GM10266 (cell line): ENCODE results near the gene ALG8.
"Not testable (repeated sequence)": the region's sequence is repeated elsewhere in the genome, so short reads cannot be mapped to it uniquely, and the experiment has no call there.

ENCODE experiments used
- DNase-seq: peaks from one replicate; pipeline ENCODE4 v3.0.0; 2012; ENCODE audit errors: extremely low spot score
- TF ChIP-seq, protein P1 (sequence below): IDR thresholded peaks from 2 replicates; pipeline ENCODE4 v1.5.1; 2012; ENCODE audit warnings: mild to moderate bottlenecking, low read depth; ENCODE audit not compliant: control insufficient read depth, insufficient read depth; ENCODE audit errors: missing control alignments

Gene ALG8

DNA sequence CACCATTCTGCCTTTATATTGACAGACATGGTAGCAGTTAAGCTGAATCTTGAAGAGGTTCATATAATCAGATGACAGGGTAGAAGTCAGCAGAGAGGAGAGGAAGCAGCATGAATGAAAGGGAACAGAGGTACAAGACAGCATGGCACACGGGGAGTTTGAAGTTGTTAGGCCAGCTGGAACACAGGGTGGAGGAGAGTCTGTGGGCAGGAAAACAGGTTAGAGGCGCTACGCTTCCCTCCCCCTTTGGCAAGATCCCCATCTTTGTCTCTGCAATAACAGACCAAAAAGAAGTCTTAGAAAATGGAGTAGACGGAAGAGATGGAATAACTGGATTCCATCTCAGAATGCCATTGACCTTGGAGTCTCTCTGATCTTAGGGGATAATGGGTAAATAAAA lies 39.8 kb downstream of the ALG8 start:
- TF ChIP-seq, protein P1, sequence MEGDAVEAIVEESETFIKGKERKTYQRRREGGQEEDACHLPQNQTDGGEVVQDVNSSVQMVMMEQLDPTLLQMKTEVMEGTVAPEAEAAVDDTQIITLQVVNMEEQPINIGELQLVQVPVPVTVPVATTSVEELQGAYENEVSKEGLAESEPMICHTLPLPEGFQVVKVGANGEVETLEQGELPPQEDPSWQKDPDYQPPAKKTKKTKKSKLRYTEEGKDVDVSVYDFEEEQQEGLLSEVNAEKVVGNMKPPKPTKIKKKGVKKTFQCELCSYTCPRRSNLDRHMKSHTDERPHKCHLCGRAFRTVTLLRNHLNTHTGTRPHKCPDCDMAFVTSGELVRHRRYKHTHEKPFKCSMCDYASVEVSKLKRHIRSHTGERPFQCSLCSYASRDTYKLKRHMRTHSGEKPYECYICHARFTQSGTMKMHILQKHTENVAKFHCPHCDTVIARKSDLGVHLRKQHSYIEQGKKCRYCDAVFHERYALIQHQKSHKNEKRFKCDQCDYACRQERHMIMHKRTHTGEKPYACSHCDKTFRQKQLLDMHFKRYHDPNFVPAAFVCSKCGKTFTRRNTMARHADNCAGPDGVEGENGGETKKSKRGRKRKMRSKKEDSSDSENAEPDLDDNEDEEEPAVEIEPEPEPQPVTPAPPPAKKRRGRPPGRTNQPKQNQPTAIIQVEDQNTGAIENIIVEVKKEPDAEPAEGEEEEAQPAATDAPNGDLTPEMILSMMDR = no peak
- DNase-seq = no peak

DNA sequence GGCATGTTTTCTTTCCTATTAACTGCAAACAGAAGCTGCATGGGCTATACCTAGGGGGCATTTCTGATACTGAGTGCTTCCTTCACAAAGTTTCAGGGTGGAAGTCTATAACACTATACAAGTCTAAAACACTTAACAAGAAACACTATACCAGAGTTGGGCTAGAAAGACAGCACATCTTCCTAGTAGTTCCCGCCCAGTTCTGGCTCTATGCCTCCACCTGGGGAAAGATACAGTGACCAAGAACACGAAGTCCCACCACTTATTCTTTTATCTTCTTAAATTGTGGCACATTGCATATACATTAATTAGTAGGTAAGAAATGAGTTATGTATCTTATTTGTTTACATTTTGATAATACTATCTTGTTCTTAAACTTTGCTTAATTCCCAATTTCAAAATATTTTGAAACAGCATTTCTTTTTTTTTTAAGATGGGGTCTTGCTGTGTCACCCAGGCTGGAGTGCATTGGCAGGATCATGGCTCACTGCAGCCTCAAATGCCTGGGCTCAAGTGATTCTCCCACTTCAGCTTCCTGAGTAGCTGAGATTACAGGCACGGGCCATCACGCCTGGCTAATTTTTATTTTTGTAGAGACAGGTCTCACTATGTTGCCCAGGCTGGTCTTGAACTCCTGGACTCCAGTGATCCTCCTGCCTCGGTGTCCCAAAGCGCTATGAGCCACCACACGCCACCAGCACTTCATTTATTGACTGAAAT lies 41.6 kb downstream of the ALG8 start:
- TF ChIP-seq, protein P1 = no peak
- DNase-seq = no peak

DNA sequence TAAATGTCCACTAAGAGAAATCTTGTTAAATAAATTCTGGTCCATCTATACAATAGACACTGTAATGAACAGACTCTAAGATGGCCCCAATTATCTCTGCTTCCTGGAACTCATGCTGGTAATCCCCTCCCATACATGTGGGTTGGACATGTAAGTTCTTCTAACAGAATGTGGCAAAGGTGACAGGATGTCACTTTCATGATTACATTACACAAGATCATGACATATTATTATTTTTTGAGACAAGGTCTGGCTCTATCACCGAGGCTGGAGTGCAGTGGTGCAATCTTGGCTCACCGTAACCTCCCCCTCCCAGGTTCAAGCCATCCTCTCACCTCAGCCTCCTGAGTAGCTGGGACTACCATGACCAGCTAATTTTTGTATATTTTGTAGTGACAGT lies 45.2 kb downstream of the ALG8 start:
- TF ChIP-seq, protein P1 = no peak
- DNase-seq = no peak

DNA sequence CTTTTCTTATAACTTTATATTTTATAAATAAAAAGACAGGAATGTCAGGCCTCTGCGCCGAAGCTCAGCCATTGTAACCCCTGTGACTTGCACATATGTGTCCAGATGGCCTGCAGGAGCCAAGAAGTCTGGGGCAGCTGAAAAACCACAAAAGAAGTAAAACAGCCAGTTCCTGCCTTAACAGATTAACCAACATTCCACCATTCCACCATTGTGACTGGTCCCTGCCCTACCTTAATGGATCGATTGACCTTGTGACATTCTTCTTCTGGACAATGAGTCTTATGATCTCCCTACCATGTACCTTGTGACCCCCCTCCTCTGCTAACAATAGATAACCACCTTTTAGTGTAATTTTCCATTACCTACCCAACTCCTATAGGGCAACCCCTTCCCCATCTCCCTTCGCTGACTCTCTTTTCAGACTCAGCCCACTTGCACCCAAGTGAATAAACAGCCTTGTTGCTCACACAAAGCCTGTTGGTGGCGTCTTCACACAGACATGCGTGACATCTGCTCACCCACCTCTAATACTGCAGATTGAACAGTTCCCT lies 52.8 kb downstream of the ALG8 start:
- DNase-seq = not testable (repeated sequence)

DNA sequence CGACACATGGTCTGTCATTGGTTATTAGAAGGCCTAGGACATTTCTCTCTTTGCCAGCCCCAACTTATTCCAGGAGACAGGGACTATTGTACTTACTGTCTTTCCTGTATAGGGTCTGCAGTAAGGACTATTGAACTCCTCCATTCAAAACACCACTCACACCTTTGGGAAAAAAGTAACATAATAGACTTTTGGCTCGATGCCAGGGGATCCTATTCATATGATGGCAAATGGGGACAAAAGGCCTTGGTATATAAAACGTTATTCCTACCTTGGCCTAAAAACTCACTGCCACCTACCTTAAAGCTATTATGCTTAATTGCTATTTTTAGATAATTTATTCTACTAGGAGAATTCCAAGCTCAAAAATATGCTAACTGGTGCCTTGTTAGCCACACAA lies 53.5 kb downstream of the ALG8 start:
- TF ChIP-seq, protein P1 = no peak
- no peak for DNase-seq

DNA sequence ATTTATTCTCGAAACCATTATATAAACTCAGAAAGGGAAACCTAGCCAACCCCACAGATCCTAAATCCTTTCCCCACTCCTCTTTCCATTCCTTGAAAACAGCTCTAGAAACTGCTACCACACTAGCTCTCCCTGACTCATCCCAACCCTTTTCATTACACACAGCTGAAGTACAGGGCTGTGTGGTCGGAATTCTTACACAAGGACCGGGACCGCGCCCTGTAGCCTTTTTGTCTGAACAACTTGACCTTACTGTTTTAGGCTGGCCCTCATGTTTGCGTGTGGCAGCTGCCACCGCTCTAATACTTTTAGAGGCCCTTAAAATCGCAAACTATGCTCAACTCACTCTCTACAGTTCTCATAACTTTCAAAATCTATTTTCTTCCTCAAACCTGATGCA lies 54.9 kb downstream of the ALG8 start:
- not testable (repeated sequence) for DNase-seq

DNA sequence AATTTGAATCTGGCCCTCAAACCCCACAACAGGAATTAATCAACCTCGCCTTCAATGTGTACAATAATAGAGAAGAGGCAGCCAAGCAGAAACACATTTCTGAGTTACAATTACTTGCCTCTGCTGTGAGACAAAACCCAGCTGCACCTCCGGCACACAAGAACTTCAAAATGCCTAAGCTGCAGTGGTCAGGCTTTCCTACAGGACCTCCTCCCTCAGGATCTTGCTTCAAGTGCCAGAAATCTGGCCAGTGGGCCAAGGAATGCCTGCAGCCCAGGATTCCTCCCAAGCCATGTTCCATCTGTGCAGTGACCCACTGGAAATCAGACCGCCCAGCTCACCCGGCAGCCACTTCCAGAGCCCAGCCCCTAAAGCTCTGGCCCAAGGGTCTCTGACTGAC lies 56.4 kb downstream of the ALG8 start:
- TF ChIP-seq, protein P1 = no peak
- DNase-seq = no peak

DNA sequence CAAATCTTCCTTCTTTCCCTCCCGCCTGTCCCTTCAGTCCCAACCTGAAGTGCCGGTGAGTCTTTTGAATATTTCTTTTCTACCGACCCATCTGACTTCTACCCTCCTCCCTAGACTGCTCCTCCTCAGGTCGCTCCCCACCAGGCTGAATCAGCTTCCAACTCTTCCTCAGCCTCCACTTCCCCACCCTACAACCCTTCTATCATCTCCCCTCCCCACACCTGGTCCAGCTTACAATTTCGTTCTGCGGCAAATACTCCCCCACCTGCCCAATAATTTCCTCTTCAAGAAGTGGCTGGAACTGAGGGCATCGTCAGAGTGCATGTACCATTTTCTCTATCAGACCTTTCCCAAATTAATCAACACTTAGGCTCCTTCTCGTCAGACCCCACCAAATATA lies 57.3 kb downstream of the ALG8 start:
- TF ChIP-seq, protein P1 = no peak
- DNase-seq = no peak
